ENCODE data around the gene TNRC6A.
"Not testable (repeated sequence)": the region's sequence is repeated elsewhere in the genome, so short reads cannot be mapped to it uniquely, and the experiment has no call there.

The TNRC6A gene

GRCh38 chr16:24815021-24815420 is 85.6 kb downstream of the TNRC6A start:
- no peak for DNase-seq (ENCODE audit: low read depth in 3 of 3)

- DNase-seq (ENCODE audit: low read depth in 3 of 3), result no peak
These were observed 87.2 kb downstream of the TNRC6A start for GRCh38 chr16:24816688-24817087.

GRCh38 chr16:24819462-24820040 is 90.1 kb downstream of the TNRC6A start:
- no peak for DNase-seq (ENCODE audit: low read depth in 3 of 3)

GRCh38 chr16:24820522-24820921 is 91.1 kb downstream of the TNRC6A start:
- no peak for DNase-seq (ENCODE audit: low read depth in 3 of 3)

- DNase-seq (ENCODE audit: low read depth in 3 of 3), result no peak
These were observed 91.7 kb downstream of the TNRC6A start for GRCh38 chr16:24821129-24821528.

- no peak for DNase-seq (ENCODE audit: low read depth in 3 of 3)
These were observed 93.1 kb downstream of the TNRC6A start for GRCh38 chr16:24822542-24822941.

- DNase-seq (ENCODE audit: low read depth in 3 of 3), result no peak
These were observed 93.5 kb downstream of the TNRC6A start for GRCh38 chr16:24822974-24823373.

- no peak for DNase-seq (ENCODE audit: low read depth in 3 of 3)
These were observed 96.2 kb downstream of the TNRC6A start for GRCh38 chr16:24825696-24826095.

GRCh38 chr16:24826096-24826690 is 96.7 kb downstream of the TNRC6A start:
- no peak for DNase-seq (ENCODE audit: low read depth in 3 of 3)

GRCh38 chr16:24826817-24827566 is 97.5 kb downstream of the TNRC6A start:
- no peak for DNase-seq (ENCODE audit: low read depth in 3 of 3)

GRCh38 chr16:24829153-24829552 is 99.7 kb downstream of the TNRC6A start:
- DNase-seq (ENCODE audit: low read depth in 3 of 3), result no peak

GRCh38 chr16:24833352-24833751 is 103.9 kb downstream of the TNRC6A start:
- no peak for DNase-seq (ENCODE audit: low read depth in 3 of 3)

GRCh38 chr16:24834459-24835335 is 105.2 kb downstream of the TNRC6A start:
- DNase-seq (ENCODE audit: low read depth in 3 of 3), result no peak

GRCh38 chr16:24836836-24837235 is 107.4 kb downstream of the TNRC6A start:
- DNase-seq (ENCODE audit: low read depth in 3 of 3), result no peak

GRCh38 chr16:24837969-24838368 is 108.5 kb downstream of the TNRC6A start:
- DNase-seq (ENCODE audit: low read depth in 3 of 3), result no peak

GRCh38 chr16:24838554-24839266 is 109.3 kb downstream of the TNRC6A start:
- no peak for DNase-seq (ENCODE audit: low read depth in 3 of 3)

- DNase-seq (ENCODE audit: low read depth in 3 of 3), result no peak
These were observed 110.0 kb downstream of the TNRC6A start for GRCh38 chr16:24839347-24839972.

- DNase-seq (ENCODE audit: low read depth in 3 of 3), result no peak
These were observed 111.8 kb downstream of the TNRC6A start for GRCh38 chr16:24841291-24841690.

- no peak for DNase-seq (ENCODE audit: low read depth in 3 of 3)
These were observed 114.9 kb downstream of the TNRC6A start for GRCh38 chr16:24844101-24845030.

GRCh38 chr16:24845031-24845365 is 115.5 kb downstream of the TNRC6A start:
- DNase-seq (ENCODE audit: low read depth in 3 of 3), result not testable (repeated sequence)
